H1 (cell line): Measurements from ENCODE around the gene CCDC148.

Experiments
- EZH2 ChIP-seq: fragments of 200-600 bp; sonication (generic); IDR thresholded peaks from 2 replicates; pipeline ENCODE4 v1.7.1; 2012; ENCODE audit warnings: low read depth, mild to moderate bottlenecking, moderate library complexity, low read length, inconsistent platforms; ENCODE audit not compliant: severe bottlenecking
- SP1 ChIP-seq: IDR thresholded peaks from 2 replicates; pipeline ENCODE4 v1.6.1; 2011; ENCODE audit warnings: low read depth, low read length
- SRF ChIP-seq: IDR thresholded peaks from 2 replicates; pipeline ENCODE4 v1.6.1; 2011; ENCODE audit warnings: mild to moderate bottlenecking, low read depth, low read length, moderate library complexity
- SUZ12 ChIP-seq: fragments of 200-600 bp; sonication (generic); IDR thresholded peaks from 2 replicates; pipeline ENCODE4 v1.6.1; 2012; ENCODE audit warnings: mild to moderate bottlenecking, inconsistent platforms, low read length, moderate library complexity, mixed read lengths
- YY1 ChIP-seq: IDR thresholded peaks from 2 replicates; pipeline ENCODE4 v1.6.1; 2011; ENCODE audit warnings: low read depth, mild to moderate bottlenecking, low read length
- TF ChIP-seq, protein P1 (sequence below): IDR thresholded peaks from 2 replicates; pipeline ENCODE4 v1.6.1; 2011; ENCODE audit warnings: low read length, improper control_type of control experiment
- TF ChIP-seq, protein P2 (sequence below), 3 experiments: IDR thresholded peaks; 1 replicate in 2 of 3; 2 replicates in 1 of 3; pipeline versions ENCODE4 v1.5.1 to v1.6.1; 2011; ENCODE audit warnings: low read length in 3 of 3, mild to moderate bottlenecking in 3 of 3, inconsistent platforms in 2 of 3, low read depth in 1 of 3, moderate library complexity in 1 of 3; ENCODE audit not compliant: insufficient read depth in 1 of 3; ENCODE audit errors: control extremely low read depth in 1 of 3

GRCh38 chr2:158207354-158207753 lies 249.2 kb downstream of the CCDC148 start:
- TF ChIP-seq, protein P1, sequence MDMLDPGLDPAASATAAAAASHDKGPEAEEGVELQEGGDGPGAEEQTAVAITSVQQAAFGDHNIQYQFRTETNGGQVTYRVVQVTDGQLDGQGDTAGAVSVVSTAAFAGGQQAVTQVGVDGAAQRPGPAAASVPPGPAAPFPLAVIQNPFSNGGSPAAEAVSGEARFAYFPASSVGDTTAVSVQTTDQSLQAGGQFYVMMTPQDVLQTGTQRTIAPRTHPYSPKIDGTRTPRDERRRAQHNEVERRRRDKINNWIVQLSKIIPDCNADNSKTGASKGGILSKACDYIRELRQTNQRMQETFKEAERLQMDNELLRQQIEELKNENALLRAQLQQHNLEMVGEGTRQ, result no peak
- TF ChIP-seq, protein P2, sequence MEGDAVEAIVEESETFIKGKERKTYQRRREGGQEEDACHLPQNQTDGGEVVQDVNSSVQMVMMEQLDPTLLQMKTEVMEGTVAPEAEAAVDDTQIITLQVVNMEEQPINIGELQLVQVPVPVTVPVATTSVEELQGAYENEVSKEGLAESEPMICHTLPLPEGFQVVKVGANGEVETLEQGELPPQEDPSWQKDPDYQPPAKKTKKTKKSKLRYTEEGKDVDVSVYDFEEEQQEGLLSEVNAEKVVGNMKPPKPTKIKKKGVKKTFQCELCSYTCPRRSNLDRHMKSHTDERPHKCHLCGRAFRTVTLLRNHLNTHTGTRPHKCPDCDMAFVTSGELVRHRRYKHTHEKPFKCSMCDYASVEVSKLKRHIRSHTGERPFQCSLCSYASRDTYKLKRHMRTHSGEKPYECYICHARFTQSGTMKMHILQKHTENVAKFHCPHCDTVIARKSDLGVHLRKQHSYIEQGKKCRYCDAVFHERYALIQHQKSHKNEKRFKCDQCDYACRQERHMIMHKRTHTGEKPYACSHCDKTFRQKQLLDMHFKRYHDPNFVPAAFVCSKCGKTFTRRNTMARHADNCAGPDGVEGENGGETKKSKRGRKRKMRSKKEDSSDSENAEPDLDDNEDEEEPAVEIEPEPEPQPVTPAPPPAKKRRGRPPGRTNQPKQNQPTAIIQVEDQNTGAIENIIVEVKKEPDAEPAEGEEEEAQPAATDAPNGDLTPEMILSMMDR (IDR thresholded peaks at IDR 0.05; ENCODE audit: control extremely low read depth in 1 of 3, insufficient read depth in 1 of 3, low read depth in 1 of 3, low read length in 3 of 3), result no peak
- TF ChIP-seq SP1 (no peak), YY1 (no peak), EZH2 (no peak), SRF (no peak), SUZ12 (no peak)
